HG02885 (cell line): Measurements from ENCODE around the gene CHMP4B.

Experiments used
- ATAC-seq: cut with Tn5 transposase; IDR thresholded peaks from one replicate; pipeline ENCODE4 v1.9.1; 2021; ENCODE audit warnings: mild to moderate bottlenecking; ENCODE audit not compliant: unreplicated experiment, poor library complexity

CHMP4B gene

GRCh38 chr20:33810885-33811775, at the start of gene CHMP4B:
CHMP4B (plus strand) TSS chr20:33811348; CDS start chr20:33811469, 121 bp downstream.
- ATAC-seq = peak; percentile 98

GRCh38 chr20:33761698-33762250, 49.4 kb upstream of the CHMP4B start:
- ATAC-seq = no peak

GRCh38 chr20:33765099-33765498, 46.0 kb upstream of the CHMP4B start:
- no peak for ATAC-seq

- ATAC-seq = no peak
Measured at GRCh38 chr20:33765592-33765991, 45.6 kb upstream of the CHMP4B start.

GRCh38 chr20:33766686-33767085, 44.5 kb upstream of the CHMP4B start:
- ATAC-seq = no peak

- ATAC-seq = no peak
Measured at GRCh38 chr20:33767777-33768138, 43.4 kb upstream of the CHMP4B start.

GRCh38 chr20:33769043-33769442, 42.1 kb upstream of the CHMP4B start:
- no peak for ATAC-seq

- ATAC-seq = no peak
Measured at GRCh38 chr20:33770005-33770404, 41.1 kb upstream of the CHMP4B start.

- ATAC-seq = no peak
Measured at GRCh38 chr20:33771938-33772337, 39.2 kb upstream of the CHMP4B start.

GRCh38 chr20:33772439-33772838, 38.7 kb upstream of the CHMP4B start:
- ATAC-seq = no peak

- ATAC-seq = peak; percentile 75
Measured at GRCh38 chr20:33773412-33774089, 37.6 kb upstream of the CHMP4B start.

- ATAC-seq = no peak
Measured at GRCh38 chr20:33777816-33778215, 33.3 kb upstream of the CHMP4B start.

GRCh38 chr20:33781133-33781532, 30.0 kb upstream of the CHMP4B start:
- ATAC-seq = no peak

GRCh38 chr20:33781945-33782344, 29.2 kb upstream of the CHMP4B start:
- no peak for ATAC-seq

- ATAC-seq = no peak
Measured at GRCh38 chr20:33783256-33783655, 27.9 kb upstream of the CHMP4B start.

GRCh38 chr20:33783818-33784217, 27.3 kb upstream of the CHMP4B start:
- ATAC-seq = no peak

GRCh38 chr20:33784225-33784624, 26.9 kb upstream of the CHMP4B start:
- ATAC-seq = no peak

GRCh38 chr20:33785503-33785902, 25.6 kb upstream of the CHMP4B start:
- no peak for ATAC-seq

- no peak for ATAC-seq
Measured at GRCh38 chr20:33787253-33787891, 23.8 kb upstream of the CHMP4B start.

GRCh38 chr20:33788351-33789049, 22.6 kb upstream of the CHMP4B start:
- ATAC-seq = no peak
